ENCODE results near the gene CATSPERD. TPM values are rescaled to one million over a fixed set of nuclear protein-coding genes. Genes with fewer than 3 reads are reported as not detected.

Gene CATSPERD
- total and polyA plus RNA-seq, 9 of the 15 experiments (the other 6 are each of a cell fraction or from before 2014, with no cell fraction given): not detected

GRCh38 chr19:5673752-5674151 is 46.7 kb upstream of the CATSPERD start (continued):
- TF ChIP-seq NCOA6 (IDR thresholded peaks at IDR 0.05) (no peak), BCL6 (CRISPR knock-in tag; IDR thresholded peaks at IDR 0.05) (no peak), EHMT2 (IDR thresholded peaks at IDR 0.05) (peak; percentile 55; the same call in 1 of the 2 replicates), FOXA1 (IDR thresholded peaks at IDR 0.05; ENCODE audit: borderline replicate concordance) (no peak), RBM17 (IDR thresholded peaks at IDR 0.05; ENCODE audit: borderline replicate concordance, low read depth, low read length) (no peak), TFAP4 (CRISPR knock-in tag; IDR thresholded peaks at IDR 0.05; ENCODE audit: borderline replicate concordance) (no peak), ZBTB49 (CRISPR knock-in tag; IDR thresholded peaks at IDR 0.05; ENCODE audit: borderline replicate concordance) (no peak)

GRCh38 chr19:5674714-5675113 is 45.7 kb upstream of the CATSPERD start:
- H3K36me3 ChIP-seq (ENCODE audit: control insufficient read depth, insufficient read depth, low read length): peaks cover 23% of the 10 kb centered on the region; the same call in 2 of the 3 replicates
- no peak overlapping the region for H3K4me2 ChIP-seq (ENCODE audit: insufficient read depth, low read length)
- WGBS (ENCODE audit: insufficient coverage, low coverage, missing lambda C conversion rate): 48% methylated on average over 5 of the region's 5 CpGs
- peaks cover 16 to 41% of the 10 kb centered on the region in 2 experiments for H3K4me1 ChIP-seq (replicated peaks in 1 of 2; ENCODE audit: control insufficient read depth in 2 of 2, insufficient read depth in 2 of 2, low read length in 2 of 2)
- ATAC-seq (no peak), FAIRE-seq (peak; percentile 11), DNase-seq (ENCODE audit: extremely low read depth in 1 of 4, low spot score in 3 of 4) (no peak)
- H3K9ac ChIP-seq (ENCODE audit: insufficient read depth in 1 of 2, low read depth in 2 of 2, low read length in 2 of 2): peak overlapping the region in 1 of 2 experiments; percentile 10; a peak in 1 of 4 replicates
- no peaks in the 10 kb centered on the region for H3K9me1 ChIP-seq (ENCODE audit: control insufficient read depth, insufficient read depth, low read length)
- no peaks in the 10 kb centered on the region for H3K9me3 ChIP-seq (replicated peaks; ENCODE audit: control insufficient read depth, insufficient read depth, low read depth, low read length)
- CTCF ChIA-PET (ENCODE audit: low intra/inter-chr PET ratio): no interaction called here
- H2AFZ ChIP-seq (ENCODE audit: low read depth, low read length): no peak overlapping the region
- BruUV-seq (replicated peaks): no TSS peak
- no peaks in the 10 kb centered on the region for H3K27me3 ChIP-seq (ENCODE audit: control insufficient read depth in 2 of 2, insufficient read depth in 2 of 2, low read length in 2 of 2)
- no peak overlapping the region for H3K27ac ChIP-seq (ENCODE audit: extremely low read depth, low read depth, low read length)
- in situ Hi-C loops (cut with MboI) (no loop called here), intact Hi-C loops (cut with micrococcal nuclease) (no loop called here)
- no peaks in the 10 kb centered on the region; the same call in 1 of the 2 replicates for H4K20me1 ChIP-seq (replicated peaks; ENCODE audit: control insufficient read depth, insufficient read depth, low read length)
- H3K4me3 ChIP-seq: no peak overlapping the region
- POLR2A ChIA-PET: interaction anchor here (0.6 to 2.8 kb wide), 5 partner anchors 12 to 590 kb away, joined by 3 to 9 read pairs (median 3); partner anchors contain the start of gene RPL36
- H3K79me2 ChIP-seq (ENCODE audit: control insufficient read depth, insufficient read depth, low read length): peaks cover 7% of the 10 kb centered on the region
- TF ChIP-seq ZNF318 (IDR thresholded peaks at IDR 0.05; ENCODE audit: borderline replicate concordance in 1 of 2, low read depth in 1 of 2): no peak
- TF ChIP-seq ELF2 (CRISPR knock-in tag; IDR thresholded peaks at IDR 0.05): no peak
- no peak for TF ChIP-seq ZNF668 (CRISPR knock-in tag; IDR thresholded peaks at IDR 0.05)

Measured in K562 (cell line).